Breast epithelium (tissue), 4 donors: ENCODE measurements around the gene ZMYND10. TPM values are rescaled to one million over a fixed set of nuclear protein-coding genes. Genes with fewer than 3 reads are reported as not detected.

Experiments used
- DNase-seq, 2 donors: peaks; one replicate each; pipeline ENCODE4 v3.0.0-alpha.2; 2019; ENCODE audit warnings: low spot score in 2 of 2
- H3K27ac ChIP-seq, 2 donors: fragments of 200-600 bp; sonication (generic) in 1 of 2; one replicate each; pipeline ENCODE4 v1.5.1; 2016 to 2019; ENCODE audit warnings: mild to moderate bottlenecking in 1 of 2
- H3K27me3 ChIP-seq, 2 donors: fragments of 200-600 bp; sonication (generic) in 1 of 2; one replicate each; pipeline versions ENCODE4 v1.5.1 to v1.6.0; 2017 to 2019; ENCODE audit warnings: control low read depth in 1 of 2, mild to moderate bottlenecking in 1 of 2
- H3K36me3 ChIP-seq: fragments of 200-600 bp; one replicate; pipeline ENCODE4 v1.5.1; 2019
- H3K4me1 ChIP-seq, 2 donors: fragments of 200-600 bp; sonication (generic); one replicate each; pipeline ENCODE4 v1.5.1; 2016 to 2019; ENCODE audit warnings: control low read depth in 1 of 2
- H3K4me3 ChIP-seq, 3 donors: fragments of 200-600 bp; sonication (generic); 1 replicate in 2 of 3; 2 replicates in 1 of 3; pipeline ENCODE4 v1.5.1; 2016 to 2019; ENCODE audit warnings: mild to moderate bottlenecking in 3 of 3, moderate library complexity in 2 of 3
- H3K9me3 ChIP-seq, 2 donors: fragments of 200-600 bp; sonication (generic) in 1 of 2; one replicate each; pipeline ENCODE4 v1.5.1; 2016 to 2019; ENCODE audit warnings: control low read depth in 1 of 2
- POLR2A ChIP-seq: fragments of 450-650 bp; IDR thresholded peaks from one replicate; pipeline ENCODE4 v1.6.1; 2016; ENCODE audit warnings: antibody characterized with exemption, mild to moderate bottlenecking, moderate library complexity
- POLR2AphosphoS5 ChIP-seq, 3 donors: sonication (generic); formaldehyde crosslinking; IDR thresholded peaks; one replicate each; pipeline ENCODE4 v1.6.1; 2017; ENCODE audit warnings: antibody characterized with exemption in 3 of 3
- intact Hi-C: fragments of 100-400 bp; cut with DNase I; formaldehyde crosslinking; loops from one replicate; pipeline ENCODE4 v1.15.1; 2023; ENCODE audit warnings: low total_unique reads
- total RNA-seq, 3 donors: library from RNA; depleted of rRNA; stranded (reverse); fragments of >200 nt; gene quantifications; one replicate each; pipeline ENCODE4 v1.1.0, GENCODE V29; 2016
- TF ChIP-seq, protein P1 (sequence below), 3 donors: fragments of 450-650 bp; IDR thresholded peaks; one replicate each; pipeline ENCODE4 v1.5.1; 2016 to 2017; ENCODE audit warnings: antibody characterized with exemption in 3 of 3, mild to moderate bottlenecking in 3 of 3, moderate library complexity in 3 of 3

ZMYND10 gene
- total RNA-seq, 3 donors from 2014 or later, result 0.32 to 2.6 (median 1.9) TPM

DNA sequence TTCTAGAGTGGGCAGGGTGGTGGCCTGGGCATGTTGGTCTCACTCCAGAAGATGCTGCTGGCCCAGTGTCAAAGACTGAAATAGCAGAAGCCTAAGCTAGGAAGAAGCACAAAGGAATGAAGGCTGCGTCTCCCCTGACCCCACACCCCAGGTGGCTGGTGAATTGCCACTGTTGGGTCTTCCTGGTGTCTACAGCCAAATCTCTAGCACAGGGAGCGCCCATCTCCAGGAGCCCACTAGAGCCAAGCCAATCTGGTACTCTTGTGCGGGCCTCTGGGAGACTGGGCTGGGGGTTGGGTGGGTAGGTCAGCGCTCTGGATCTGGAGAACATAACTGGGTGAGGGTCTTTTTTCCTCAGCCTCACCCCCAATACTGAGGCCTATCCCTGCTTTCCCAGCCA, 18.4 kb downstream of the ZMYND10 start:
- intact Hi-C loops, result no loop called here
- H3K36me3 ChIP-seq, result peaks cover 8% of the 10 kb centered on the region
- peak overlapping the region in 1 of 2 donors; percentile 89 for H3K27ac ChIP-seq
- H3K4me3 ChIP-seq, result peak overlapping the region; percentile 97 to 100 (median 98)
- TF ChIP-seq POLR2AphosphoS5 (IDR thresholded peaks at IDR 0.05) (no peak), POLR2A (no peak)
- TF ChIP-seq, protein P1, sequence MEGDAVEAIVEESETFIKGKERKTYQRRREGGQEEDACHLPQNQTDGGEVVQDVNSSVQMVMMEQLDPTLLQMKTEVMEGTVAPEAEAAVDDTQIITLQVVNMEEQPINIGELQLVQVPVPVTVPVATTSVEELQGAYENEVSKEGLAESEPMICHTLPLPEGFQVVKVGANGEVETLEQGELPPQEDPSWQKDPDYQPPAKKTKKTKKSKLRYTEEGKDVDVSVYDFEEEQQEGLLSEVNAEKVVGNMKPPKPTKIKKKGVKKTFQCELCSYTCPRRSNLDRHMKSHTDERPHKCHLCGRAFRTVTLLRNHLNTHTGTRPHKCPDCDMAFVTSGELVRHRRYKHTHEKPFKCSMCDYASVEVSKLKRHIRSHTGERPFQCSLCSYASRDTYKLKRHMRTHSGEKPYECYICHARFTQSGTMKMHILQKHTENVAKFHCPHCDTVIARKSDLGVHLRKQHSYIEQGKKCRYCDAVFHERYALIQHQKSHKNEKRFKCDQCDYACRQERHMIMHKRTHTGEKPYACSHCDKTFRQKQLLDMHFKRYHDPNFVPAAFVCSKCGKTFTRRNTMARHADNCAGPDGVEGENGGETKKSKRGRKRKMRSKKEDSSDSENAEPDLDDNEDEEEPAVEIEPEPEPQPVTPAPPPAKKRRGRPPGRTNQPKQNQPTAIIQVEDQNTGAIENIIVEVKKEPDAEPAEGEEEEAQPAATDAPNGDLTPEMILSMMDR (IDR thresholded peaks at IDR 0.05), result no peak
- H3K9me3 ChIP-seq, result no peaks in the 10 kb centered on the region
- H3K4me1 ChIP-seq, result peaks cover 0 to 16% of the 10 kb centered on the region in 2 donors
- DNase-seq, result no peak
- H3K27me3 ChIP-seq, result no peaks in the 10 kb centered on the region

DNA sequence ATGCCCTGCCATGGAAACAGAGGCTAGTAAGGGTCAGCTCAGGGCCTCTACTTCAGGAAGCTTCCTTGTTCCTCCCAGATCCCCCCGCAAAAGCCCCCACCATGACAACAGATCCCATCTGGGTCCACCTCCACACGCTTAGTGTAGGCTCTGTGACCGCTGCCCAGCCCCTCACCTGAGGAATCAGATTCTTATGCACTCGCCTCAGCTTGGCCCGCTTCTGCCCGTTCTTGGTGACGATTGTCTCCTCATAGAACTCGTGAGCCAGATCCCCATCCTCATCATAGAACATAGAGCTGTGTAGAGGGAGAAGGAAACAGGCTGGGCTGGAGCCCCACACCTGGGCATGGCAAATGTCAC, 19.4 kb downstream of the ZMYND10 start:
- TF ChIP-seq POLR2A (no peak), POLR2AphosphoS5 (IDR thresholded peaks at IDR 0.05) (no peak)
- TF ChIP-seq, protein P1 (IDR thresholded peaks at IDR 0.05), result no peak
- no peak for DNase-seq
- no peaks in the 10 kb centered on the region for H3K9me3 ChIP-seq
- H3K27ac ChIP-seq, result no peak overlapping the region
- peaks cover 0 to 20% of the 10 kb centered on the region in 2 donors for H3K4me1 ChIP-seq
- no peaks in the 10 kb centered on the region for H3K27me3 ChIP-seq
- peaks cover 2% of the 10 kb centered on the region for H3K36me3 ChIP-seq
- intact Hi-C loops, result no loop called here
- H3K4me3 ChIP-seq, result no peak overlapping the region

DNA sequence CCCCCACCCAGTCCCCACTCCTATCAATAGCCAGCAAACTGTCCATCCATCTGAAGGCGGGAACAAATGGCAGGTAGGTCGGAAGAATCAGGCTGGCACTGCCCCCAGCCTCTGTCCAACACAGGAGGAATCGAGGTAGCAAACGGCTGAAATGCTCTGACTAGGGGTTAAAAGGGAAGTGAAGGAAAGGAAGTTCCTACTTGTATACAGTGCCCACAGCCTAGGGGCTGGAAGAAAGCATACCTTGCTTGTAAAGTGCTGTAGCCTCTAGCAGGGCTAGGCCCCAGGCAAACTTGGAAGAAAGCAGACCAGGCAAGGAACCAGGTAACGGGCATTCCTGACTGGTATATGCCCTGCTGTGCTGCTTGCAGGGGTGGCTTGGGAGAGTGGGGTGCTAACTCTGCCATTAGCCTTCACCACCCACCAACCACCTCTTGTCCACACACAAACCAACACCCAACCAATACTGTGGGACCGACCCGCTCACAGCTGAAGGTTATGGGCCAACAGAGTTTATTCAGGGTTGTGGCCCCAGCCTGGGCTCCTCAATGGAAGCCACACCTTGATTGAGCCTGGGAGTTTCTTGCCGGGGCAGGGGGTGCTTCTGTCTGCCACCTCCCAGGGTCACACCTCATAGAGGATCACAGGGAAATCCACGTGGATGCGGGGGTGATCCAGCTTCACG, 19.9 kb downstream of the ZMYND10 start:
- Histone ChIP-seq H3K27ac (peak overlapping the region; percentile 8 to 21), H3K27me3 (no peaks in the 10 kb centered on the region), H3K9me3 (no peaks in the 10 kb centered on the region), H3K4me1 (peaks cover 0 to 20% of the 10 kb centered on the region in 2 donors), H3K4me3 (no peak overlapping the region), H3K36me3 (no peaks in the 10 kb centered on the region)
- intact Hi-C loops, result no loop called here
- TF ChIP-seq POLR2AphosphoS5 (IDR thresholded peaks at IDR 0.05), result no peak
- TF ChIP-seq POLR2A, result no peak
- TF ChIP-seq, protein P1 (IDR thresholded peaks at IDR 0.05), result no peak
- DNase-seq, result no peak

DNA sequence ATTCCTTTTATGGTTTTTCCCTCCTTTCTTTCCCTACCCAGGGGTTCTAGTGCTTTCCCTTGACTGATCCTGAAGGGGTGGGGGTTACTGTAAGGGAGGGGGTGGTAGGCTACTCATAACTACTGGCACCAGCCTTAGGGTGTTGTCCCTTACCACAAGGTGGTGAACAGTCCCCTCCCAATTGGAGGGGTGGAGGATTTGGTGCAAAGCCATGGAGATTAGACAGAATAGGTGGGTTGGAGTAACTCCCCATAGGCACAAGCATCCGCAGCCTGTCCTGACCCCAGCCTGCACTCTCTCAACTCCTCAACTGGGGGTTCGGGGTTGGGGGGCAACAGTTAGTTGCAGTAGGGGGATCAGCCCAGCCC, 20.4 kb downstream of the ZMYND10 start:
- H3K9me3 ChIP-seq, result no peaks in the 10 kb centered on the region
- peaks cover under 1 to 23% of the 10 kb centered on the region in 2 donors for H3K4me1 ChIP-seq
- H3K27ac ChIP-seq, result peak overlapping the region; percentile 8 to 31
- no peaks in the 10 kb centered on the region for H3K36me3 ChIP-seq
- DNase-seq, result no peak
- no peaks in the 10 kb centered on the region for H3K27me3 ChIP-seq
- TF ChIP-seq, protein P1 (IDR thresholded peaks at IDR 0.05), result no peak
- TF ChIP-seq POLR2A, result no peak
- TF ChIP-seq POLR2AphosphoS5 (IDR thresholded peaks at IDR 0.05), result no peak
- no peak overlapping the region for H3K4me3 ChIP-seq
- intact Hi-C loops, result no loop called here

DNA sequence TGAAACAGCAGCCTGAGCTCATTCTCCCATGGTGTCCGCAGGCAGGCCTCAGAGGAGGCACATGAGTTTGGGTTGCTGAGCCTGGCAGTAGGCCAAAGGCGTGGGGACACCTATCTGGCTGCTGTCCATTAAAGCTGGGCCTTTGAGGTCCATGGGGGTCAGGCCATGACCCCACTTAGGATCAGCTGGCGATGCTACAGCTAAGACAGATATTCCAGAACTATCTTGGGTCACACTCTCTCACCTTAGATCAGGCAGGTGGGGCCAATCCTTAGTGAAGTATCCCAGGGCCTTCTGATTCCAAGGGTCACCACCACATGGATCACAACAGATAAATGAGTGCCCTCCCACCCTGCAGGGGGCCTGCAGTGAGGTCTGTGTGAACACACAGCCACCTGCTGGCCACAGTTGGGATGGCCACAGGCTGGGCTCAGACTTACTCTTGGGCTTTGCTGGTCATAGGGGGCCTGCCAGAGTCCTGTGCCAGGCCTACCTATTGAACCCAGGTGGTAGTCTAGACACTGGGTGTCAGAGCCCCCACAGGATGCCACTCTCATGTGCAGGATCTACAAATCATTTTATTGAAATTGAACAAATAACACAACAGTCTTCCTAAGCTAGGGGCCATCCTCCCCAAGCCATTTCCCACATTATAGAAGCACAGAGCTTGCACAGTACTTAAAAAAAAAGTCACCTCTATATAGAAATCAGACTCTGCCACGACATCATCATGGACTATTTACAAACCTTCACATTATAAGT, 21.0 kb downstream of the ZMYND10 start:
- H3K27ac ChIP-seq, result peak overlapping the region; percentile 31 to 93
- H3K9me3 ChIP-seq, result no peaks in the 10 kb centered on the region
- no peak for DNase-seq
- H3K36me3 ChIP-seq, result no peaks in the 10 kb centered on the region
- TF ChIP-seq POLR2AphosphoS5 (IDR thresholded peaks at IDR 0.05), result no peak
- TF ChIP-seq, protein P1 (IDR thresholded peaks at IDR 0.05), result peak; percentile 67 to 79 (median 76)
- no peaks in the 10 kb centered on the region for H3K27me3 ChIP-seq
- intact Hi-C loops, result no loop called here
- H3K4me1 ChIP-seq, result peaks cover 6 to 29% of the 10 kb centered on the region in 2 donors
- no peak overlapping the region for H3K4me3 ChIP-seq
